ENCODE results near the gene FAM107B.

Gene FAM107B

DNA sequence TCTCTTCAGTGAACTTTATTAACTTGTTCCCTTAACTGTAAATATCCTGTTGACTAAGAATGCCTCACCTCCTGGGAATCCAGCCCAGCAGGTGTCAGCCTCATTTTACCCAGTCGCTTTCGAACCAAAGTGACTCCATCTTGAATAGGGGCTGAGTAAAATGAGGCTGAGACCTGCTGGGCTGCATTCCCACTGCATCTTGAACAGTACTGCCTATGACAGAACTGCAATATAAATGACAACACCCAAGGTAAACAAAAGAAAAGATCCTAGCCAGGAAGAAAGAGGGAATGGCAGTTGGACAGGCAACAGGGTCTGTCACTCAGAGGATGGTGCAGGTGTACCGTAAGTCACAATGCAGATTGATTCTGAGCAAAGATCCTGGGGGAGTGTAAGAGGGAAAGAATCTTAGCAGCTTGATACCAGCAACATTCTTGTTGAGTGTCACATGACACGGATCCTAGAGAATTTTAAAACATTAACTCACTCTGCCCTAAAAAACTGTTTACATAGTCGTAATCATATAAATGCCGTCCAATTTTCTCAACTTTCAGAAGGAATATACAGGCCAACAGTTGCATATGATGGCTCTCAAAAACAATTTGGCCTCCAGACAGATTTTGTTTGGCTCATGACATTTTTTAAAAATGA, 4.4 kb upstream of the FAM107B start:
- DNase-seq (ENCODE audit: low read depth in 2 of 2), result no peak

GRCh38 chr10:14776546-14776945, 1.8 kb upstream of the FAM107B start:
- DNase-seq (ENCODE audit: low read depth in 2 of 2), result no peak

- DNase-seq (ENCODE audit: low read depth in 2 of 2), result no peak
Measured at GRCh38 chr10:14775656-14776055, 959 bp upstream of the FAM107B start.

- no peak for DNase-seq (ENCODE audit: low read depth in 2 of 2)
Measured at GRCh38 chr10:14774214-14774580, 500 bp downstream of the FAM107B start.

DNA sequence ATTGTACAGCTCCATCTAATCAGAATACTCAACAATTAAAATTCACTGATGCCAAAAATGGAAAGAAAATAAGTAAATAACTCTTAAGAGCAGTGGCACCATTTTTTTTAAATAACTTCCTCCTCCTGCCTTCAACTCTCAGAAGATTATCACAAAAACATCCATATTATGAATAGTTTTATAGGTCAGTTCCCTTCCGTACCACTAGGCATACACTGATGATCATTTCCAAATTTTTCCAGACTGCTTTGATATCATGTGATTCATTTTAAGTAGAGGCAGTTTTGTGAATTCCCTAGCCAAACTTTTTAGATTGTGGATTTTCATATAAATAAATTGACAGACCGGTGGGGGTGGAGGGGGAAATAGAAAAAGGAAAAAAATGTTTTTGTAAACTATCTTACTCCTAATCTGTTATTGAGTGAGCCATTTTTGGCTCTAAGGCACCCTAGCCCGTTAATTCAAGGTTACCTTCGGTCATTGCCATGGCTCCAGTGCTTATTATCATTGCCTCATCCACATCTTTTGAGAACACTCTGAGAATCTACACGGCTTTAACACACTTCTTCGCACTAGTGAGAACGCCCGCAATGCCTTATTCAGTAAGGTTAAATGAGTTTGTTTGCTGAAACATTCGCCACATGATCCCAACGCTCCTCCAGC, 1.0 kb downstream of the FAM107B start:
- DNase-seq (ENCODE audit: low read depth in 2 of 2), result no peak

DNA sequence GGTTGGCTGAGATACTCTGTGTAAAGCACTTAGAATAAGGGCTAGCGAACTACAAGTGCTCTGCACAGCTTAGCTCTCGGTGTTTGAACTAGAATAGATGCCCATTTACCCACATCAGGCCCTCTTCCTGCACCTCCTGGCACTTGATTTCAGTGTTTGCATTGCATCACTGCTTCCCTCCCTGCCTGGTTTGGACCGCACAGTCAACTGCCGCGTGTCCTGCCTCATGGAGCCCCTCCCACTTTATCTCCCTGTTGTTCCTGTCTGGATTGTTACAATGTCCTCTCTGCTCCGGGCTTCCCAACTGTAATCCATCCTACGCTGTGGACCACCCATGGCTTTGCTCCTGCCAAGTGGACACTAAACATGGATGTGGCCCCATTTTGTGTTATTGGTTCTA, 2.3 kb downstream of the FAM107B start:
- DNase-seq (ENCODE audit: low read depth in 2 of 2), result no peak

- no peak for DNase-seq (ENCODE audit: low read depth in 2 of 2)
Measured at GRCh38 chr10:14770927-14771326, 3.8 kb downstream of the FAM107B start.

GRCh38 chr10:14761372-14761771, 13.3 kb downstream of the FAM107B start:
- DNase-seq (ENCODE audit: low read depth in 2 of 2), result no peak

GRCh38 chr10:14758994-14759664, 15.6 kb downstream of the FAM107B start:
- DNase-seq (ENCODE audit: low read depth in 2 of 2), result no peak

DNA sequence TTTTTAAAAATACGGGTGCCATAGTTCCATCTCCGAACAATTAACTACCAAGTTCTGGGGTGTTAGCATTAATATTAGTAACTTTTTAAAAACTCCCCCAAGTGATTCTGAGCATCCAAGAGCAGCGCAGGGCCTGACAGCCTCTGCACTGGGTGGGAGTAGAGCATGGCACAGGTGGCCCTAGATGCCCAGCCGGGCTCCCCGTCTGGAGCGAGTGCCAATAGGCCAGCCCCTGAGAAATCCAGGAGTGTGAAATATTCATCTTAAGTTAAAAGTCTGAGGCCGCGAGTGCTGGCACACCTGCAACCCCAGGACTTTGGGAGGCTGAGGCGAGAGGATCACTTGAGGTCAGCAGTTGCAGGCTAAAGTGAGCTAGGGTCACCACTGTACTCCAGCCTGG, 16.2 kb downstream of the FAM107B start:
- DNase-seq (ENCODE audit: low read depth in 2 of 2), result no peak

DNA sequence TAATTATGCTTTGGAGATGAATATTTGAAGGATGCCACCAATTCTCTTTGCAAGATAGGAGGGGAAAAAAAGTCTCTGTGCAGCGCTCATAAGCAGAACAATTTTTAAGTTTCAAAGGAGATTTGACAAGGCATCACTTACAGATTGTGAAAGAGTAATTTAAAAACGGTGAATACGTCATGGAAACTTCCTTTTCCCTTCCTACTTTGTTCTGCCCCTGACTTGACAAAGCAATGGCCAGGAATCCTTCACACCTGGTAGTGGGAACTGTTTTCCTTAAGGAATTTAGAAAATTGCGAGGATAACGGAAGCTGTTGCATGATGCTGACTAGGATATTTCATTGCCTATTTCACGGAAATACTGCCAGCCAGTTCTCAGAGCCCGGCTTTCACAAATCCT, 16.7 kb downstream of the FAM107B start:
- no peak for DNase-seq (ENCODE audit: low read depth in 2 of 2)

- no peak for DNase-seq (ENCODE audit: low read depth in 2 of 2)
Measured at GRCh38 chr10:14757394-14757793, 17.3 kb downstream of the FAM107B start.

DNA sequence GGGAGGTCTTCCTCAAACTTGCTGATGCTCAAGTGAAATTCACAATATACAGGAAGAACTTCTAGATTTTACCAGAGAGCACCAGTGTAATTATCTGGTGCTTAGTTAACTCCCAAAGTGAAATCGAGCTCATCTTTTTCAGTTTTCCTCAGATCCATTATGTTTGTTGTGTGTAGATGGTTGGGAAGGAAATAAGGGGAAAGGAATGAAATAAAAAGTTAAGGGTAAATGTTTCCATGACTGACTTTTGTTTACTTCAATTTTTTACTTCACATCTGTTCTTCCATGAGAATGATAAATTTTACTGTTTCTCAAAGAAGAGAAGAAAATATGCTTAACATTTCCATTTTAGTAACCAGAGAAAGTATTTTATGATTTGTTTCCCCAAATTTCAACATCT, 21.3 kb downstream of the FAM107B start:
- no peak for DNase-seq (ENCODE audit: low read depth in 2 of 2)

- DNase-seq (ENCODE audit: low read depth in 2 of 2), result no peak
Measured at GRCh38 chr10:14751921-14752320, 22.8 kb downstream of the FAM107B start.

DNA sequence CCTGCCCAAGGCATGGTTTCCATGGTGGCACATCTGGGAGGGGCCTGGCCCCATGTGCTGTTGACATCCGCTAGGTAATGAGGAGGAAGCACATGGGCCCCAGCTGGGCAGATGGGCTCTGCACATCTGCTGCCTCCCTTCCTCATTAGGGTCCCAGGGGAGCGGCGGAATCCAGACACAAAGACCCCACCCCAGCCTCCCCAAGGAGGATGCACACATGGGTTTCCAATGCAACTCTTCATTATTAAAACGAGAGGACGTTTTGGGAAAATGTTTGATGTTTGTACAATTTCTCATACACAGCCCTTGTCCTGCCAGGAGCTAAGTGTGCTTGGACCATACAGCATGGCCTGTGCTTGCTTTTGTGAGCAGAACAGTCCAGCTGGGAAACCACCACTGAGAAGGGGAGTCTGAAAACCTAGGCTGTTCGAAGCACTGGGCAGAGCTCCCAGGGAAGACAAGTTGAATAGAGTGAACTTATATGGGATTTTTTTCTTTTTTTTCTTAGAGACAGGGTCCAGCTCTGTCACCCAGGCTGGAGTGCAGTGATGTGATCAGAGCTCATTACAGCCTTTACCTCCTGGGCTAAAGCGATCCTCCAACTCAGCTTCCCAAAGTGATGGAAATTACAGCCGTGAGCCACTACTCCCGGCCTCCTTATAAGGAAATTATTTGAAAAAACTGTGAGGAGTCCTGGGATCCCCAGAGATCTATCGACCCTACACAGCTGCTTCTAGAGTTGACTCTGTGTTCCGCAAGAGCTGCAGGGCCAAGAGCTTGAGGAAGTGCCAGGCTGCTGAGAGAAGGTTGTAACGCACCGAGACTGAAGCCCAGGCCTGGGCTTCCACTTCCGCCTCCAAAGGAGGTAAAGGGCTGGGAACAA, 23.4 kb downstream of the FAM107B start:
- DNase-seq (ENCODE audit: low read depth in 2 of 2), result no peak

DNA sequence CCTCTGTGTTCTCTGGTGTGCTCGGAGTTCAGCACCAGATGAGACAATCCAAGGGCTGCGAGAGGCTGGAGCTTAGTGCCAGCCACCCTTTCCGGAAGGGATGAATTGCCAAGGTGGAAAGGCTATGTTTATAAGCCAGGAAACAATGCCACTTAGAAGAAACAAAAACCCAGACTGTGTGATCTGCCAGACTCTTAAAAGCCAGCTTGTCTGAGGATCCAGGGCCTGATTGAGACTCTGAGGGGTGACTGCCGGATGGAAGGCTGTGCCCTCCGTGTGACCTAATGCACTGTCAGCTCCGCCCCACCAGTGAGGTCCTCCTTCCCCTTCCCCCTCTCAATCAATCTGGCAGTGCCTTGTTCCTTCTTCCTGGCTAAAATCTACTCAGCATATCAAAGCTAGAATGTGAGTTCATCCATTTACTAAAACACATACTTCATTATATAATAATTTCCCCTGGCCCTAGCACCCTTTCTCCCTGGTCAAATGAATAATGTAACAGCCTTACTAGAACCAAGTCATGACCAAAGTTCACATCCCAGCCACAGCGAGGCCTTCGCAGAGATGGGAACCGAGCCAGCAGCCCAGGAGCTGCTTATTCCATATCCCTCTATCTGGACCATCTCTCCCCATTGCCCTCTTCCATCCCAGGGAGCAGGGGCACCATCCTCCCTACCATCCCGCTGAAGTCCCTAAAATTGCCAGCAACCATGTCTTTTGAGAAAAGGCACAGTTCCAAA, 25.5 kb downstream of the FAM107B start:
- DNase-seq (ENCODE audit: low read depth in 2 of 2), result no peak

GRCh38 chr10:14748441-14748840, 26.3 kb downstream of the FAM107B start:
- no peak for DNase-seq (ENCODE audit: low read depth in 2 of 2)

- DNase-seq (ENCODE audit: low read depth in 2 of 2), result no peak
Measured at GRCh38 chr10:14742815-14743214, 31.9 kb downstream of the FAM107B start.

GRCh38 chr10:14742382-14742781, 32.3 kb downstream of the FAM107B start:
- DNase-seq (ENCODE audit: low read depth in 2 of 2), result no peak

GRCh38 chr10:14740684-14741247, 33.9 kb downstream of the FAM107B start:
- no peak for DNase-seq (ENCODE audit: low read depth in 2 of 2)
